ENCODE results near the gene NUP85.
"Not testable (repeated sequence)": the region's sequence is repeated elsewhere in the genome, so short reads cannot be mapped to it uniquely, and the experiment has no call there.

Gene NUP85

GRCh38 chr17:75242461-75243042 is 37.1 kb downstream of the NUP85 start:
- peak; percentile 49 for DNase-seq

DNA sequence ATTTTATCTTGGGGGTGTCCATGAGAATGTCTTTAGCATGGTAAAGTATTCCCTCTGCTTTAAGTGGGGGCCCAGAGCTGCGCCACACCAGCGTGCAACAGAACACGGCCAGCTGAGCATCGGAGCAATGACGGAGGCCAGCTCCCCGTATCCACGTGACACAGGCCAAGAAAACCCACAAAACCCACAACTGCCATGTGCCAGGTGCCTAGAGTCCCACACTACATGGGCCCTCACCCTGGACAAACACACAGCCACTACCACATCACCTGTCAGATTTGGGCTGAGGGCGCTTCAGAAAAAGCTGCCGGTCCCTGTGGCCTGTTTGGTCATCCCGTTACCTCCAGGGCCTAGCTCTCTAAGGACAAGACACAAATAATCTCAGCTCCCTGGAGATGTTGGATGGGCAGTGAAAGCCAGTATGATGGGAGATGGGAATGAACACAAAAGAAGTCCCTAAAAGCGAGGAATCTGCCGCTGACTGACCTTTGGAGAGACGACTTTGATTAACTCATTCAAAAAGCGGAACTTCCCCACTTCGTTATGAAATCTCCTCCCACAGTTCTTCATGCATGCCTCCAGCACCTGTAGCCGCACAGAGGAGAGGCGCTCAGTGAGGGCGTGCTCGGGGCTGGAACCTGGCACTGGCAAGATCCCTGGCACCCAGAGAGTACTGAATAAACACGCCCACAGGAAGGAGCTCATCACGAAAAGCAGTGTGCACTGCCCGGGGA is 38.8 kb downstream of the NUP85 start:
- no peak for DNase-seq

DNA sequence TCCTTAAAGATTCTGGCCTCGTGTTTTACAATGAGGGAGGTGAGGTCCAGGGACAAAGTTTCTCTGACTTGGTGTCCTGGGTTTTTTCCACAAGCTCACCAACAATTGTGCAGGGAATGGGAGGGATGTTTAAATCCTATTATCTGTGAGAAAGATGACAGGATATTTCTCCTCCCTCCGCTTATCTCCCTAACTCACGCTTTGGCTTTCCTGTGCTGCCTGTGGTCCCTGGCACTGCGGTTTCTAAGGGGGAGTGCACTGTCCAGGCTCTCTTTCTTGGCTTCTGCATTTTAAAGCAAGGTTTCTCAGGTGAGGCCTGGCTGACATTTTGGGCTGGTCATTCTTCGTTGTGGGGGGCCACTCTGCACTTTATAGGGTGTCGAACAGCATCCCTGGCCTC is 39.5 kb downstream of the NUP85 start:
- DNase-seq: no peak

GRCh38 chr17:75246404-75246803 is 40.9 kb downstream of the NUP85 start:
- no peak for DNase-seq

GRCh38 chr17:75249564-75249963 is 44.1 kb downstream of the NUP85 start:
- DNase-seq: no peak

DNA sequence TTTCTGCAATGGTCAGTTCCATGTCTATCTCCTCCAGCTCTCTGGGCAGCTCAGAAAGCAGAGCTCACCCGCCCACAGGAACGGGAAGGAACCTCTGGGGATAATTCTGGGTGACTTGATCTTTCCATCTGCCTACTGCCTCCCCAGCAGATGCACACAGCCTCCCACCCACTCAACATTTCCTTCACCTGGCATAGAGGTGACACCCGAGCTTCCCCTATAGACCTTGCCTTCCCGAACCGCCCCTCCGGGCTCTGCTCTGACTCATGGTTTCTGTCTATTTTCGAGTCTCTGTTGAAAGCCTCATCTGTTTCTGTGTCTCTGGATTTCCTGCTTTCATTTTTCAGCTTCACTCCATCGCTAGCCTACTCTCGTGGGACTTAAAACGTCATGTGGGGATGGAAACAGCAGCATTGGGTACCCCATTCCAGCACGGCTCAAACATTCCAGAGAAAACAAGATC is 44.6 kb downstream of the NUP85 start:
- DNase-seq: peak; percentile 88

GRCh38 chr17:75252039-75252816 is 46.7 kb downstream of the NUP85 start:
- no peak for DNase-seq

GRCh38 chr17:75255954-75256698 is 50.6 kb downstream of the NUP85 start:
- DNase-seq: not testable (repeated sequence)

- DNase-seq: not testable (repeated sequence)
Observed at GRCh38 chr17:75257228-75257627, 51.7 kb downstream of the NUP85 start.

DNA sequence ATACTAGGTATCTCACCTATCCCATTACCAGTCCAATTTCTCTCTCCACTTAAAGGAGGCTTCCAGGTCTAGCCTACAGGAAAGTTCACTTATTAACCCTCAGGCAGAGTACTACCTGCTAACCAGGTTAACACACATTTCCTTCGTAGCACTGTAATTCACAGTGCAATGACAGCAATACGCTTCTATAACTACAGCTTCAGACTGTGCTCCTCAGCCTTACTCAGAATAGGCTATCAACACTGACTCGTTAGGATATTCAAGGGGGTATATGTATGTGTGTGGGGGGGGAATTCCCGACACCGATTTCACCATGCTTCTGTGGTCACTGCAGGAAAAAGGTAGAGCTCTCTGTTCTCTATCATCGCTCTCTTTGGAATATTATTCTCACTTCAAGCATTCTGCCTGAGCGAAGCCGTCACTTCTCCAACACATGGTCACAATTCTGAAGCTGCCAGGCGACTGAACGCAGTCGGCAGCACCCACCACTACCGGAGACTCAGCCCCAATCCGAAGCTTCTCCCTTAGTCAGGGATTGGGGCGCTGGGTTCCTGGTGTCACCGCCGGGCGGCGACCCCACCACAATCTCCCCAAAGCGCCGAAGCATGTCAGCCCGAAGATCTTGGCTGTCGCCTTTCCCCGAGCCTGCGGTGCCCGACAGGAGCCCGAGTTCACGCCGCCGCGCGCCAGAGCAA is 55.3 kb downstream of the NUP85 start:
- DNase-seq: peak; percentile 63

DNA sequence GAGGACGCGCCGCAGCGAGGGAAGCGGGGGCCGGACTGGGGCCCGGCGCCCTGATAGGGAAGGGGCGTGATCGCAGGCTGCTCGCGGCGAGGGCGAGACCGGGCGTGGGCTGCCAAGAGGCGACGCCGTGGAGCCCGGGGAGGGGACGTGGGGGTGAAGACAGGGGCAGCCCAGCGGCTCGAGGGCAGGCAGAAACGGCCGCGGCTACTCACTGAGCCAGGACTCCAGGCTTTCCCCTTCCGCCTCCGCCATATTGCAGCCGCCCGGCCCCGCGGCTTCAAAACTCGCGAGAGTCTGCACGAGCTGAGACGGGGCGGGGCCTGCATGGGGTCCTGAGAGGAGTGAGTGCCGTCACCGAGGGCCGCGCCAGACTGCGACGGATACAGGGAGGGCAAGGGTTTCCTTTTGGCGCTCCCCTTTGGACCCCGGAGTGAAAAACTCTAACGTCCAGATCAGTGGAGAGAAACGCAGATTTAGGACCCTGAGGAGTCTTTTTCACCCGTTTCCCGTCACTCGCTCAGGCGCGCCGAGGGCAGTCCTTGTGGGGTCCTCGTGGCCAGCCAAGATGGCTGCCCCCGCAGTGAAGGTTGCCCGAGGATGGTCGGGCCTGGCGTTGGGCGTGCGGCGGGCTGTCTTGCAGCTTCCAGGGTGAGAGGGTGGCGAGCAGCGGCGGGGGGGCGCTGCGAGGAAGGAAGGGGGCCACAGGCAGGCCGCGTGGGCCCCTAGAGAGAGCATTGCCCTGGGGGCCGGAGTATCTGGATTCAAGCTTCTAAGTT is 56.0 kb downstream of the NUP85 start, which contains the start of the genes GGA3 and MRPS7:
GGA3 (minus strand) TSS at position 271 of the 776 bp plus-strand sequence; CDS start at position 252, 19 bp downstream.
MRPS7 (plus strand) TSS at position 544 of the 776 bp plus-strand sequence; CDS start at position 566, 22 bp downstream.
- peak; percentile 97 for DNase-seq

GRCh38 chr17:75262112-75262606 is 56.7 kb downstream of the NUP85 start:
- DNase-seq: no peak

DNA sequence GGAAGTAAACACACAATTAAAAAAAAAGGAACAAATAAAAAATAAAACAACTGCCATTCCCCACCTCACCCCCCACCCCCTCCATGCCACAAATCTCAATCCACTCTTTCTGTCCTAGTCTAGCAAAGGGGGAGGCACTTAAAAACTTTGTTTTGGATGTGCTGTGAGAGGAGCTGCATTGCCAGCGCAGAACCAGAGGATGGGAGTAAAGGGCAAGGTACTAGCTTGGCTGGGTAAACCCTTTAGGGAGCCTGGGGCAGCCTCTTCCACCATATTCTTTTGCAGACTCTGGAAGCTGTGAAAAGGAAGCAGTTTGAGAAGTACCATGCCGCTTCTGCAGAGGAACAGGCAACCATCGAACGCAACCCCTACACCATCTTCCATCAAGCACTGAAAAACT is 57.6 kb downstream of the NUP85 start:
- no peak for DNase-seq

GRCh38 chr17:75265614-75266315 is 60.3 kb downstream of the NUP85 start:
- no peak for DNase-seq

GRCh38 chr17:75266316-75267152 is 61.1 kb downstream of the NUP85 start:
- DNase-seq: no peak

GRCh38 chr17:75267153-75267410 is 61.6 kb downstream of the NUP85 start:
- DNase-seq: no peak

- DNase-seq: no peak
Observed at GRCh38 chr17:75267411-75268232, 62.1 kb downstream of the NUP85 start.

GRCh38 chr17:75269844-75270217 is 64.4 kb downstream of the NUP85 start:
- DNase-seq: no peak
